Left colon (tissue), 2 donors: ENCODE data around the gene SPATA13. TPM values are rescaled to one million over a fixed set of nuclear protein-coding genes. Genes with fewer than 3 reads are reported as not detected.
A peak's percentile ranks its signal among the peaks of the same experiment; 100 is the strongest.
"Not testable (repeated sequence)": the region's sequence is repeated elsewhere in the genome, so short reads cannot be mapped to it uniquely, and the experiment has no call there.

ENCODE experiments used
- ATAC-seq: fragments of 200-7000 bp; cut with Tn5 transposase; one replicate; pipeline ENCODE4 v1.9.1; 2020; ENCODE audit warnings: mild to moderate bottlenecking, moderate library complexity
- DNase-seq, 2 donors: peaks; one replicate each; pipeline ENCODE4 v3.0.0-alpha.2; 2020
- intact Hi-C, 2 donors: fragments of 100-400 bp; cut with DNase I in 1 of 2; cut with micrococcal nuclease in 1 of 2; formaldehyde crosslinking; loops; one replicate each; pipeline versions ENCODE4 v1.11.2 to v1.14.0; 2022; cut with DNase I, micrococcal nuclease
- long read RNA-seq: library from polyadenylated mRNA; unstranded; transcript quantifications from one replicate; pipeline ENCODE4 v2.0.0, GENCODE V29; 2021
- total RNA-seq, 2 donors: library from RNA; stranded (reverse); fragmentation: NEBNext Ultra II Directional; extraction: Animal tissue kit (Norgen Biotek cat#: 25700); gene quantifications; one replicate each; pipeline ENCODE4 v1.2.1, GENCODE V29; 2021
- donor health status: DM: no; HTN: no; CAD: no.
- donor health status: DM: yes; HTN: yes; CAD: no.

Gene SPATA13
- total RNA-seq = 10 to 100 TPM; 36.5 to 37.3 TPM
- long read RNA-seq, full-length matches to known transcripts = 3 of 31 reads
- long read RNA-seq, partial matches to known transcripts = 10 of 31 reads
- long read RNA-seq, other reads (novel, unspliced or antisense) = 18 of 31 reads

- ATAC-seq (peak; percentile 86), DNase-seq (peak; percentile 95 to 99)
- intact Hi-C loops = no loop called here
These were observed at the start of gene SPATA13 for GRCh38 chr13:24160458-24161009. Gene SPATA13, plus strand, starts transcription at chr13:24160720. Its CDS starts 62,210 bp downstream, at chr13:24222930.

GRCh38 chr13:24112791-24113190, 47.7 kb upstream of the SPATA13 start:
- DNase-seq (no peak), ATAC-seq (no peak)
- intact Hi-C loops = no loop called here

DNA sequence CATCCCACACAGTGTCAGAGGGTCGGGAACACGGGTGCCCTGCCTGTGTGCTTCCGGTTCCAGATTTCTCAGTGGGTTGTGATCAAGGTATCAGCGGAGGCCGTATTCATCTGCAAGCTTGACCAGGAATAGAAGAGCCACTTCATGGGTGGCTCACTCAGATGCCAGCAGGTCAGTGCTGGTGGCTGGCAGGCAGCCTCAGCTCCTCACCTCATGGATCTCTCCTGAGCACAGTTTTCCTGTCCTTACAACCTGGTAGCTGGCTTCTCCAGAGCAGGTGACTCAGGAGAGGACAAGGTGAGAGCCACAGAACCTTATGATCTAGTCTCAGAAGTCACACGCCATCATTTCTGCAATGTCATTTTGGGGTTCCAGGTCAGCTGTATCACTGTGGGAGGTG, 44.8 kb upstream of the SPATA13 start:
- intact Hi-C loops = no loop called here
- DNase-seq (no peak), ATAC-seq (no peak)

- ATAC-seq (no peak), DNase-seq (no peak)
- intact Hi-C loops = no loop called here
These were observed 44.4 kb upstream of the SPATA13 start for GRCh38 chr13:24116131-24116530.

- intact Hi-C loops = no loop called here
- no peak for DNase-seq
- no peak for ATAC-seq
These were observed 41.9 kb upstream of the SPATA13 start for GRCh38 chr13:24118576-24118975.

DNA sequence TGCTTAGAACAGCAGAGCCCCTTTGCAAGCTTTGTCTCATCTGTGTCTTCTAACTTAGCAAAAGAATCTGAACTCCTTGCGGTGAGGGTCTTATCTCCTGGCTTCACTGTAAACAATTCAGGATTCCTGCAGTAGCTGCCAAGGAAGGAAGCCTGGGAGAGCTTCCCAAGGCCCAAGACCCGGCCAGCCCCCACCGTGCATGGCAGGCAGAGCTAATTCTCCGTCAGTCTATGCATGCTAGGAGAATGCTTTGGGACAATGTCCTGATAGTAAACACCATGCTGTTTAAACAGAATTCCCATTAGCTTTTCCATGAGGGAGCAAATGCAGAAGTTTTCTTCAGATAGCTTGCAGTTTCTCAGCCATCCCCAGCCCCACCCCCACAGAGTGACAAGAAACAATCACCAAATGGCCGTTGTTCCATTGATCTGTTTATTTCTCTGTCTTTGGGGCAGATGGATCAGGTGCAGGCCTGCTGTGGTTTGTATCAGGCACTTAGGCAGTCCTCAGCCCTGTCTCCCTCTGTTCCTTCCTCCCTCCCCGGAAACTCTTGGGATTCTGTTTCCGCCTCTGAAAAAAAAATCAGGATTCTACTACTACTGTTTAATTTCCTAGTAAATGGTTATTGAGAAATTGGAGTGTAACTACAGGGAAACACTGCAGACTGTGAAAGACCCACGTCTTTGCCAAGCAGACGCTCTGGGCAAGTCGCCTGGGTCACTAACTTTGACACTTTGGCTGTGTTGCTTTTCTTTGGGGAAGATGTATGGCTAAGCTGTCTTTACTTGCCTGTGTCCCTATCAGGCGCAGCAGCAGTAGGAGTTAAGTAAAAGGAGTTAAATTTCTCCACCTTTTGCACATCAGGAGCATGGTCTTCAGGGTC, 40.7 kb upstream of the SPATA13 start:
- ATAC-seq (no peak), DNase-seq (no peak)
- intact Hi-C loops = no loop called here

DNA sequence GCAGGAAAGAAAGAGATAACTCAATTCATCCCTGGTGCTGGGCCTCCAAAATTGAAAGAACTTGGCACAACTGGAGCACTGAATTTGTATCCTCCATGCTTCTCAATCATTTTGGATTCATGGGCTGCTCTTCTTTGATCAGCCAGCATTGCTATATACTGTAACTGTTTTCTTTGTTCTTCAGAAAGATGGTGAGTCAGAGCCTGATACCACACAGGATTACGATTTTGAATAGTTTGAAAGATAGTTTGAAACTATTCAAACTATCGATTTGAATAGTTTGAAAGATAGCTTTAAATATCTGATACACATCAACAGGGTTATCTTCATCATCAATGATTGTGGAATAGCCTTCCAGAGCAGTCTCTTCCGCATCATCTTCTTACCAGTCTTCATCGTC, 38.5 kb upstream of the SPATA13 start:
- intact Hi-C loops, DNase-seq, ATAC-seq: not testable (repeated sequence)

DNA sequence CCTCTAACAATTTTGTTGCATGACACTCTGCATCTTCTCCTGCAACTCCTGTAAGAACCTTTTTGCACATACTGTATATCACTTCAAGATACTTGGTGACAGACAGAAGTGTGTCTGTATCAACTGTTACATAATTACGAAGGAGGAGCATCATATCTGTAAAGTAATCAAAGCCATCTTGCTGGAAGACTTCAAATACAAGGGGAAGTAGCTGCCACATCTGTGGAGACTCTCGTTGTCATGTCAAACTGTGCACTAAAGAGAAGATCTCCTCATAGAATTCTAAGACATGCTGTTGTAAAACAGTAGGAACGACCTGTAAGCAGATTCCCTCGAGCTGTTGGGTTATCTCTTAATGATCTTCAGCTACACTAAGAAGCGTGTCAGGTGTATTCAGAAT, 38.0 kb upstream of the SPATA13 start:
- intact Hi-C loops = no loop called here
- no peak for ATAC-seq
- no peak for DNase-seq

GRCh38 chr13:24123761-24124160, 36.8 kb upstream of the SPATA13 start:
- DNase-seq (no peak), ATAC-seq (no peak)
- intact Hi-C loops = no loop called here

DNA sequence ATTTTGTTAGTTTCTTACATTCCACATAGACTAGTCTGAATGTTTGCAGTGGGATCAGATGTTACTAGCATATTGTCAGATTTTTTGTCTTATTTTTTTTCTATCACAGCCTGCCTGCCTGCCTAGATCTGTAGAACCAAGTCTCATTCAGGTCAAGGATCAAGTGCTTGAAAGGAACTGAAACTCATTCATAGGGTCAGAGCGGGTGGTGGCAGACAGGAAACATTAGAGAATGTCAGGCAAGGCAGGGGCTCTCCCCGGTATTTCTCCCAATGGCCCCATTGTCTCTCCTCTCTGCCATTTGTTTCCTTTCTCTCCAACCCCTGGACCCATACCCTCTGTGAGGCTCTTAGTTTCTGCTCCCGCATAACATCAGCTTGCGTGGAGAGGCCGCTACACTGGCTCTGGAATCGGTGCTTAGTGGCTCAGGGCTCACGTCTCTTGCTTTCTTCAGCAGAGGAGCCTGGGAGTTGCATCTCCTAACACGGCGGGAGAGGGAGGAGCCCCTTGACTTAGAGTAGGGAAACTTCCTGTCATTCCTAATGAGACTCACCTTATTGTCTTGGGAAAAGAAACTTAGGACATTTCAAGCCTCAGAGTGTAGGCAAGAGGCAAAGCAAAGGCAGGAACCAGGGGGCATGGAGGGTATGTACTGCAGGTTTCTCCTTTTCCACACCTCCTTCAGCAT, 35.6 kb upstream of the SPATA13 start:
- DNase-seq (no peak), ATAC-seq (no peak)
- intact Hi-C loops = no loop called here

GRCh38 chr13:24127116-24127631, 33.3 kb upstream of the SPATA13 start:
- peak; percentile 95 for ATAC-seq
- peak; percentile 51 to 82 for DNase-seq
- intact Hi-C loops = no loop called here

DNA sequence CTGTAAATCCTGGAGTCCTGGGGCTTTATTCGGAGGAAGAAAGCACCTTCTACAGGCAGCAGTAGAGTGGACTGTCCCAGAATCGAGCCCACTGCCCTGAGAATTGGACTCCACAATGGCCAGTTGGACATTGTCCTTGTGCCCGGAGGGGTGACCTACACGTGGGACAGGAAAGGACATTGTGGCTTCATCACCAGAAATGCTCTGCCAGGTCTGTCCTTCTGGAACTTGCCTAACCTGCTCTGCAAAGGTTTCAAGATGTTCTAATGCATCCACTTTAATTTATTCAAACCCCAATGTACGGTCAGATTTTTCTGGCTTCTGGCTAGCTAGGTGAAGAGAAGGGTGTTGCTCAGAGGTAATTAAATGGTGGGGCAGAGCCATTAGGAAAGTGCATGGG, 32.4 kb upstream of the SPATA13 start:
- no peak for ATAC-seq
- no peak for DNase-seq
- intact Hi-C loops = no loop called here

GRCh38 chr13:24128962-24129361, 31.6 kb upstream of the SPATA13 start:
- ATAC-seq = no peak
- intact Hi-C loops = no loop called here
- DNase-seq = no peak

- intact Hi-C loops = no loop called here
- DNase-seq = no peak
- peak; percentile 45 for ATAC-seq
These were observed 30.4 kb upstream of the SPATA13 start for GRCh38 chr13:24129914-24130774.

- DNase-seq = no peak
- intact Hi-C loops = no loop called here
- ATAC-seq = no peak
These were observed 28.8 kb upstream of the SPATA13 start for GRCh38 chr13:24131749-24132148.

DNA sequence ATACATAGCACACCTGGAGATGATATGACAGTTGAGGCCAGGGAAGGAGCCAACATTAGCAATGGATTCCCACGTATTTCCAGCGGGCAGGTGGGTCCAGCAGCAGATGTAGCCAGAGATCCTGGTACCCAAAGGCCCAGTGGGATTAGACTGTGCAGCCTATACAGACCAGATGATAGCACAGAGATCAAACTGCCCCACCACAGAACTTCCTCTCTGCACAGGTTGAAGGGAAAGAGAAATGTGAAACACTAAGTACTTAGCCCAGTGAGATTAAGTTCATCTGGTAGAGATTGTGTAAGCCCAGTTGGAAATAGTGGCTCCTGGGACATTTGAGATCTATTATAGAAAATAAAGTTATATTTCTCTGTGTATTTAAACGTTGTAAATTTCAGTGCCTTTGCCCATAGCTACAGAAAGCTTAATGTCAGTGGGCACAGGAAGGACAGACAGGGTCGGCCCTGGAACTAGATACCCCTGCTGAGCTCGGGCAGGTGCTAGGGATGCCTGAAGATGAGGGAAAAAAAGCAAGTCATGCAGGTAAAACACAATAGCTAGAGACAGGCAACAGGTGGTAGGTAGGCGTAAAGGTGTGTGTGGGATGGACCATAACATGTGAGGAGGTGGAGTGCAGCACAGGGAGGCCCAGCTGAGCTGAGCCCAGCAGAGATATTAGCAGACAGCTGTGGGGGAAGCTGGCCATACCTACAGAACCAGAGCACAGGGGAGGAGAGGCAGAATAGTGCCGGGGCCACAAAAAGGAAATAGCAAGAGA, 27.3 kb upstream of the SPATA13 start:
- ATAC-seq = no peak
- intact Hi-C loops = no loop called here
- no peak for DNase-seq

DNA sequence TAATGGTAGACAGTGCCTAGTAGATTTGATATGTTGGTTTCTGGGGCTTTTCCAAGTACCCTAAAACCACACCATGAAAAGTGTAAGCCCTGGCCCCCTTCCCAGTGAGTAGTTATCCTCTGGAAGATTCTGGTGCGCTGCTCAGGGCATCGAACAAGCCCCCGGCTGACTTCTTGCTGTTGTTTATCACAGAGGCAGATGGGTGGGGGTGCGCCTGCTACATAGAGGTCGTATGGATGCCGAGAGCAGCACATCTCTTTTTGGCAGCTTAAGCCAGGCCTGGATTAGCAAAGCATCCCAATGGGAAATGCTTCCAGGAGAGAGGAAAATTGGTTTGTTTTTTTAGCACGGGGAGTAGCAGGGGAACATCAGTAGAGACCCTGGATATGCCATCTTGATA, 26.3 kb upstream of the SPATA13 start:
- ATAC-seq (no peak), DNase-seq (no peak)
- intact Hi-C loops = no loop called here

GRCh38 chr13:24134757-24135156, 25.8 kb upstream of the SPATA13 start:
- no peak for ATAC-seq
- intact Hi-C loops = no loop called here
- no peak for DNase-seq
